NCI-H82 (cell line): ENCODE measurements around the gene SAMD9.
A peak's percentile ranks its signal among the peaks of the same experiment; 100 is the strongest.
"Not testable (repeated sequence)": the region's sequence is repeated elsewhere in the genome, so short reads cannot be mapped to it uniquely, and the experiment has no call there.

Experiments
- DNase-seq: peaks from one replicate; lab custom pipeline; 2025; lab: John Stamatoyannopoulos, UW

Gene SAMD9

GRCh38 chr7:93117852-93118530 lies at the start of gene SAMD9:
TSS of gene SAMD9 (minus strand) at chr7:93117979. CDS start at chr7:93106097, 11,882 bp downstream.
- peak; percentile 72 for DNase-seq

GRCh38 chr7:93165447-93165846 lies 47.7 kb upstream of the SAMD9 start:
- DNase-seq = no peak

DNA sequence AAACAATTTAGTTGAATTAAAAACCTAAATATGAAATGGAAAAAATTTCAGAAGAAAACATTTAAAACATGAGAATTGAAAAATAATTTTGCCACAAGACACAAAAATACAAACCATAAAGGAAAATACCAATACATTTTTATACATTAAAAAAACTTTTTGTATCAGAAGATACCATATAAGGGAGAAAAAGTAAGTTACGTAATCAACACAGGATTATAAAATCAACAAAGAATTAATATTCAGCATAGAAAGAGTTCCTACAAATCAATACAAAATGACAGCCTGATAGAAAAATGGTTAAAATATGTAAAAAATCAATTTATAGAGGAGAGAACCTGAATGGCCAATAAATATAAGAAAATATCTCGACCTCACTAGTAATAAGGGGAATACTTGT lies 47.0 kb upstream of the SAMD9 start:
- DNase-seq = no peak

GRCh38 chr7:93161181-93161762 lies 43.5 kb upstream of the SAMD9 start:
- DNase-seq = no peak

GRCh38 chr7:93160410-93160809 lies 42.6 kb upstream of the SAMD9 start:
- DNase-seq = no peak

GRCh38 chr7:93159490-93159889 lies 41.7 kb upstream of the SAMD9 start:
- DNase-seq = no peak

DNA sequence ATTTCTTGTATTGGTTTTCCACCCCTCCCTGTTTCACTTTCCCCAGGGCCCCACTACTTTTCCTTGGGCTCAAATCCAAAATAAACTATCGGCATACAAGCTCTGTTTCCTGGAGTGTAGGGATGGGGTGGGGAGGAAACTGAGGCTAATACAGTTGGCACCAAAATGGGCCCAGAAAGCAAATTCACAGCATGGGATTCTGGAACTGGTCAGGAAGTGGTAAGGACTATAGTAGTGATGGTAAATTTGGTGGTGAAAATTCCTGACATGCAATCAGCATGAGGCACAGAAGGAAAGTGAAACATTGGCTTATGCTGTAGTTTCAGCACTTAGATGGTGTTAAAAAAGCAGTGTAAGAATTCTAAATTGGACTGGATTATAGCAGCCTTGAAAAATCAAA lies 39.1 kb upstream of the SAMD9 start:
- no peak for DNase-seq

DNA sequence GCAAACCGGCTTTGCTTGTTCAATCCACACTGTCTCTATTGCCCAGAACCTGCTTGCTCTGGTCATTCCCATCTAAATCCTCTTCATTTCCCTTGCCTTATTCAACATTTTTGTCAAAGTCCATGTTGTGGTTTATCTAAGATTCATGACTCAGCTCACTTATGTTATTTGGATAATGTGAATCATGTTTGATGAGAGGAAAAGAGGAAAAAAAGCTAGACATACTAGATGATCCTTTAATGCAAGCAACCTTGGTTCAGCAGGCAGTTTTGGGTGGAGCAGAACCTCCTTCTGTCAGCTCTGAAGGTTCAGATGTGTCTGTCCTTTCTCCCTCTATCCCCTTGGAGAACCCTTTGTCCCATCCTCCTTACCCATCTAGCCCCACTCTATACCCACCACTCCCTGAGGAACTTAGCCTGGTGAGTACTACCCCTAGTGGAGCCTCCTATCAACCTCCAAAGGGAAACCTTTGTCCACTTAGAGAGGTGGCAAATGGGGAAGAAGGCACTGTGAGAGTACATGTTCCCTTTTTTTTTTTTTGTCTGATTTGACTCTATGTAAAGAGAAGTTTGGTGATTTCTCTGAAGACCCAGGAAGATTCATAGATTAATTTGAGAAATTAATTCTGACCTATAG lies 32.5 kb upstream of the SAMD9 start:
- no peak for DNase-seq

DNA sequence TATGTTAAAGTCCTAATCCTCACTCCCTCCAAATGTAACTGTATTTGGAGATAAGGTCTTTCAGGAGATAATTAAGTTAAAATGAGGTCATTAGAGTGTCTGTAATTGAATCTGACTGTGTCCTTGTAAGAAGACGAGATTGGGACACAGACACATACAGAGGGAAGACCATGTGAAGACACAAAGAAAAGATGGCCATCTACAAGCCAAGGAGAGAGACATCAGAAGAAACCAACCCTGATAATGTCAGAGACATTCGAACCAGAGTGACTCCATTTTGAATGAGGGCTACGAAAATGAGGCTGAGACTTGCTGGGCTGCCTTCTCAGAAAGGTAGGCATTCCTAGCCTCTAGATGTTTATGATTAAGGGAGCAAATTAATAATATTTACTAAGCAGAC lies 30.9 kb upstream of the SAMD9 start:
- DNase-seq = peak; percentile 38

GRCh38 chr7:93148144-93148543 lies 30.4 kb upstream of the SAMD9 start, which contains the start of gene SAMD9L:
TSS of gene SAMD9L (minus strand) at chr7:93148385. CDS start at chr7:93135971, 12,414 bp downstream.
- DNase-seq = no peak

GRCh38 chr7:93147363-93147762 lies 29.6 kb upstream of the SAMD9 start:
- DNase-seq = no peak

GRCh38 chr7:93146472-93147141 lies 28.8 kb upstream of the SAMD9 start:
- DNase-seq = no peak

DNA sequence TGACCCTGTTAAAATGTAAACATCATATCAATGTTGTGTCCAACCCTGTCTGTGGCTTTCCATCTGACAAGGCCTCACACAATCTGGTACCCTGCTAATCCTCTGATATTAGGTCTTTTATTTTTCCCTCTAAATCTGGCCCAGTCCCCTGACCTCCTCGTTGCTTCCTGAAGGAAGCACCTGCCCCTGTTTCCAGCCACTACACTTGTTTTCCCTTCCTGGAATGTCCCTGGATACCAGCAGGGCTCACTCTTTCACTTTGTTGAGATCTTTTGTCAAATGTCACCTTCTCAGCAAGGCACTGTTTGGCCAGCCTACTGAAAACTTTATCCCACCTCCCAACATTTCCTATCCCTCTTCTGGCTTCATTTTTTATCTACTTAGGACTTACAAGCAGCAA lies 28.3 kb upstream of the SAMD9 start:
- DNase-seq = peak; percentile 48

DNA sequence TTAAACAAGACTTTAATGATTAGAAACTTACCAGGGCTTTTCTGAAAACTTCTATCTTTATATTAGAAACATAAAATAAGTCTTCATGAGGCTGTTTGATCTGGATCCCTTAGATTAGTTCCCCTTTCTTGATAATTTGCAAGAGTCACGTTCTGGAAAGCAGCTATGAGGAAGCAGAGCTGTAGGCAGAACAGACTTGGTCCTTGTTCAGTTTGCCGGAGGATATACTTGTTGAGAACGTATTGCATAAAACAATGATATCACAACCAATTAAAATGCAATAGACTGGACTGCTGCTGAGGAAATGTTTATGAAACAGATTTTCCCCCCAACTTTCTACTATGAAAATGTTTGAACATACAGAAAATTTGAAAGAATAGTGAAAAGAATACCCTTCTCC lies 27.6 kb upstream of the SAMD9 start:
- DNase-seq = no peak

- no peak for DNase-seq
These were observed 24.3 kb upstream of the SAMD9 start for GRCh38 chr7:93142127-93142526.

DNA sequence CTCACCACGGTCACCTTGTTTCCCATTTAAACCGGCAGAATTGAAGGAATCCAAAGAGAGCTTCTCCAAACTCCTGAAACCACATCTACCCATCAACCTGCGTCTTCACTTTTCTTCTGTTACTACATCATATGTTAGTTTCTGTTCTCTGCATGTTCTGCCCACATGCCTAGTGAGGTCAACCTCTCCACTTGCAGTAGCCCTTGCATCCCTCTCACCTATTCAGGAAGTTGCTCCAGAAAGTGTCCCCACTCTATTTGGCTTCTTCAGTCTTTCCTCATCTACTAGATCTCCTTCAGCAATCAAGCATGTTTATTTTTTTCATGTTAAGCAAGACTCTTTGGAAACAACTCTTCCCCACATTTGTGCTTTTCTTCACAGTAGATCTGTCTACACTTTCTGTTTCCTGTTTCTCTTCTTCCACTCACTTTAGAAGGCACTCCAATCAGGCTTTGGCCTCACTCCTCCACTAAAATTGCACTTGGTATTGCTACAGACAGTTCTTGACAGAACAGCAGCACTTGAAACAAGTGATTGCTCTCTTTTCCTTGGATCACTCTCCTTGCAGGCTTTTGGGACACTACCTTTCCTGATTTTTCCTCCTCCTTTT lies 22.9 kb upstream of the SAMD9 start:
- DNase-seq = no peak

- DNase-seq = no peak
These were observed 20.8 kb upstream of the SAMD9 start for GRCh38 chr7:93138576-93138975.

DNA sequence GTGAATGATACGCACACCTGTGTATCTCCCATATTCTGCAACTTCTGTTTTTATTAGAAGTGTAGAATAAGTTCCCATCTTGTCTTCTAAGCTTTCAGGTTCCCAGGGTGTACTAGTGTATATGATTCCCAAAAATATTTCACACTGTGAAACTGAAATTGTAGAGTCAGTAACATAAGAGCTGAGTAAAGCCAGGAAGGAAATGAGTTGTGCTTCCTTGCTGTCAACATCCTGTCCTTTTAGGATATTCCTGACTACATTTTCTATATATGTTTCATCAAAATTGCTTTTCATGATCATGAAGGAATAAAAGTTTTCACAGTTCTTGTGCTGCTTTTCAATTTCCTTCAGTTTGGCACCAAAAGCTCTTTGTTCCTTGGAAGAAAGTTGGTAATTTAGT lies 15.2 kb upstream of the SAMD9 start:
- DNase-seq = no peak

DNA sequence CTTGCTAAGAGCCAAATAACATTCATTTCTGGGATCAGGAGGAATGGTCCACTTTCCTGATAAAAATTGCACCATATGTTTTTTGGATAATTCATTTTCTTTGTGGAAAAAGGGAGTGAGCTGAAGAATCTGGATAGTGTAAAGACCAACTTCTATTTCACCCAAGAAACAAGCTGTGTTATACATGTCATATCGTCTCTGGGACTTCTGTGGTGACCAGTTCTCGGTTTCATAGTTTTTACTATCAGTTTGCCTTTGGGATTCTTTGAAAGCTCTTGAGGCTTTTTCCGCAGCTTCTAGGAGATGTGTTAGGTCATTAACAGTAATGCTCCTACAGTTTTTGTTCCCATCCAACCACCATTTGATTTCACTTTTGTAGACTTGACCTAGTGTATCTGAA lies 14.4 kb upstream of the SAMD9 start:
- DNase-seq = no peak

- DNase-seq = not testable (repeated sequence)
These were observed 9.2 kb upstream of the SAMD9 start for GRCh38 chr7:93126954-93127353.

GRCh38 chr7:93123532-93123931 lies 5.8 kb upstream of the SAMD9 start:
- DNase-seq = not testable (repeated sequence)
